ENCODE results near the gene TP53BP2. TPM values are rescaled to one million over a fixed set of nuclear protein-coding genes. Genes with fewer than 3 reads are reported as not detected.

The TP53BP2 gene
- total RNA-seq, 1 donor from 2014 or later = 162 TPM

DNA sequence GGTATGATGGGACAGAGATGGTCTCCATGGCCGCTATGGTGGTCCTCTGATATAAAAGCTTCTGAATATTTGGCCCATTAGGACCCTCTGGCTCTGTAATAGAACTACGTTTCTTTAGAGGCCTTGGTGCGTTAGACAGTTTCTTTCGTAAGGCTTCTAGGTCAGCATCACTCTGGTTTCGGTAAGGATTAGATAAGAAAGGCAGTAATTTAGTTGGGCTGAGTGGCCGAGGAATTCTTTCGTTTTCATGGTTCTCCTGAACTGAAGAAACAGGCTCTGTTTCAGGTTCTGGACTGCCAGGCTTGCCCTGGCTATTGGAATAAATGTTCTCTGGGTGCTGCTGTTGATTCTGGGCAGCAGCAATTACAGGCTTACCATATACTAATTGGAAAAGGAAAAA lies 49.5 kb downstream of the TP53BP2 start:
- Histone ChIP-seq H3K4me3 (no peak overlapping the region), H3K4me1 (peaks cover 0 to 2% of the 10 kb centered on the region in 2 donors), H3K9me3 (no peaks in the 10 kb centered on the region), H3K27me3 (no peaks in the 10 kb centered on the region), H3K36me3 (peaks cover 39 to 52% of the 10 kb centered on the region in 2 donors), H3K27ac (peak overlapping the region; percentile 47 to 71)
- intact Hi-C loops (cut with DNase I) = no loop called here
- no peak for DNase-seq (ENCODE audit: low spot score in 2 of 2)
- TF ChIP-seq CTCF (IDR thresholded peaks at IDR 0.05) = no peak

DNA sequence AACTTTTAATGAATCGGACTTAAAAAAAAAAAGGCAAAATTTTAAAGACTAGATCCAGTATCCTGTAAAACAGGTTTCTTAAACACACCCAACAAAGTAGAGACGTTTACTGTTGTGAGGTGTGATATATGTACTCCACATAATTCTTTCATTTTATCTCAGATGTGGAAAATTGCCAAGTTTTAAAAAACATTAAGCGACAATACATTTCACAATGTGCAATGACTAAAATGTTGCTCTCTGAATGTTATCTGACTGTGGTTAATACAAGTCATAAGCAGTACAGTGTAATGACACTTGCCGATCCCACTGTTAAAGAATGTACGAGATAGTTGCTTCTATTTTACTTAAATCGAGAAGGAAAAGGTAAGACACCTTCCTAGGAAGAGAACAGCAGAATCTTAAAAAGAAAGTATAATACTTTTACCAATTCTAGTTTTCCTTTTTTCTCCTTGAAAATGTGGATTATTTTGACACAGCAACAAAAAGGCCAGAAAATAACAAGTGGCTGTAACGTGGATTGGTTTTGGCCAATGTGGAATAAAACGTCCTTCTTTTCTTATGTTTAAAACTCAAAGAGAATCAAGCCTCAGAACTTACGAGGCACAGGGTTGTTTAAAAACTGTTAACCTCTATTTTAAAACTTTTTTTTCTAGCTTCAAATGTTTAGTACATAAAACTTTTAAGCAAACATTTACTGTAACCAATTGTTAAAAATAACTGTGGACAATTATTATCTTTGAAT lies 51.4 kb downstream of the TP53BP2 start:
- H3K4me1 ChIP-seq = peaks cover 0 to 2% of the 10 kb centered on the region in 2 donors
- H3K36me3 ChIP-seq = peaks cover 28 to 44% of the 10 kb centered on the region in 2 donors
- H3K9me3 ChIP-seq = no peaks in the 10 kb centered on the region
- no peaks in the 10 kb centered on the region for H3K27me3 ChIP-seq
- no peak for TF ChIP-seq CTCF (IDR thresholded peaks at IDR 0.05)
- intact Hi-C loops (cut with DNase I) = no loop called here
- no peak overlapping the region for H3K4me3 ChIP-seq
- no peak for DNase-seq (ENCODE audit: low spot score in 2 of 2)
- no peak overlapping the region for H3K27ac ChIP-seq

DNA sequence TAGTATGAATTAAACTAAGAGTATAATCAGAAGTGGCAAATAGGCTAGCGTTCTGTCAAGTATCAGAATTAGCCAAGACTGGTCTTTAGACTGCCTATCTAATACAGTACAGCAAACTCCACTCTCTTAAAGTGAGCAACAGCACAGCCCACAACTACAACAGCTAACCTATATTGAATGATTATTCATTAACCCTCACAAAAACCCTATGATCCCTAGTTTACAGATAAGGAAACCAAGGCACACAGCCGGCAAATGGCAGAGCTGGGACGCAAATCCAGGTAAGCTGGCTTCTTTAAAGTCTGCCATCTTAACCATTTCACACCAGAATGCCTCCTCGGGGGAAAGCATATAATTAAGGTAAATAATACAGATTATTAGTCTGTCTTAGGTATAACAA lies 52.0 kb downstream of the TP53BP2 start:
- TF ChIP-seq CTCF (IDR thresholded peaks at IDR 0.05) = no peak
- Histone ChIP-seq H3K4me3 (no peak overlapping the region), H3K4me1 (peaks cover 0 to 2% of the 10 kb centered on the region in 2 donors), H3K27ac (no peak overlapping the region), H3K36me3 (peaks cover 29 to 38% of the 10 kb centered on the region in 2 donors), H3K27me3 (no peaks in the 10 kb centered on the region), H3K9me3 (no peaks in the 10 kb centered on the region)
- DNase-seq (ENCODE audit: low spot score in 2 of 2) = no peak
- intact Hi-C loops (cut with DNase I) = no loop called here

- intact Hi-C loops (cut with DNase I) = no loop called here
- no peak overlapping the region for H3K27ac ChIP-seq
These were observed 53.7 kb downstream of the TP53BP2 start for GRCh38 chr1:223792046-223792445.

GRCh38 chr1:223788746-223789415 lies 56.9 kb downstream of the TP53BP2 start:
- intact Hi-C loops (cut with DNase I) = no loop called here
- H3K9me3 ChIP-seq = no peaks in the 10 kb centered on the region
- DNase-seq (ENCODE audit: low spot score in 2 of 2) = no peak
- H3K27me3 ChIP-seq = no peaks in the 10 kb centered on the region
- peaks cover 3 to 22% of the 10 kb centered on the region in 2 donors for H3K4me1 ChIP-seq
- H3K4me3 ChIP-seq = no peak overlapping the region
- H3K36me3 ChIP-seq = peaks cover 25 to 26% of the 10 kb centered on the region in 2 donors
- H3K27ac ChIP-seq = peak overlapping the region in 1 of 2 donors; percentile 26
- TF ChIP-seq CTCF (IDR thresholded peaks at IDR 0.05) = no peak

More at GRCh38 chr1:223792046-223792445, 53.7 kb downstream of the TP53BP2 start:
- no peak overlapping the region for H3K4me3 ChIP-seq
- H3K4me1 ChIP-seq = peaks cover 0 to 2% of the 10 kb centered on the region in 2 donors
- no peak for DNase-seq (ENCODE audit: low spot score in 2 of 2)
- peaks cover 24 to 29% of the 10 kb centered on the region in 2 donors for H3K36me3 ChIP-seq
- no peaks in the 10 kb centered on the region for H3K9me3 ChIP-seq
- no peaks in the 10 kb centered on the region for H3K27me3 ChIP-seq
- TF ChIP-seq CTCF (IDR thresholded peaks at IDR 0.05) = no peak
